GM23248 (cell line): ENCODE results near the gene GPA33.

Experiments used
- EZH2 ChIP-seq: fragments of 200-600 bp; sonication (generic); IDR thresholded peaks from 2 replicates; pipeline ENCODE4 v1.6.1; 2018; ENCODE audit warnings: antibody characterized with exemption, mild to moderate bottlenecking; ENCODE audit not compliant: insufficient read depth, poor library complexity, severe bottlenecking
- EZH2phosphoT487 ChIP-seq: fragments of 200-600 bp; sonication (generic); IDR thresholded peaks from 2 replicates; pipeline ENCODE4 v1.6.1; 2018; ENCODE audit warnings: antibody characterized with exemption, moderate library complexity, mild to moderate bottlenecking, low read depth; ENCODE audit not compliant: insufficient read depth

DNA sequence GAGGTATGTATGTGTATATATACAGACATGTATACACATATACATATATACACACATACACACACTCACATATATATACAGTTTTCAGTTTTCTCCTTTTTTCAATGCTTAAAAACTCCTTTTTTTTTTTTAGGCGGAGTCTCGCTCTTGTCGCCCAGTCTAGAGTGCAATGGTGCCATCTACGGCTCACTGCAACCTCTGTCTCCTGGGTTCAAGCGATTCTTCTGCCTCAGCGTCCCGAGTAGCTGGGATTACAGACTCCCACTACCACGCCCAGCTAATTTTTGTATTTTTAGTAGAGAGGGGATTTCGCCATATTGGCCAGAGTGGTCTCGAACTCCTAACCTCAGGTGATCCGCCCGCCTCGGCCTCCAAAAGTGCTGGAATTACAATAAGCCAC, 30.7 kb upstream of the GPA33 start:
- TF ChIP-seq EZH2phosphoT487 (no peak), EZH2 (no peak)
